Activated CD8-positive, alpha-beta memory T cell treated with anti-CD3 and anti-CD28 coated beads, Interleukin-2, amount 50 U/mL, for 1 hour (primary cell): ENCODE measurements around the gene FGF16.
"Not testable (repeated sequence)": the region's sequence is repeated elsewhere in the genome, so short reads cannot be mapped to it uniquely, and the experiment has no call there.

Source experiments
- DNase-seq: peaks from one replicate; pipeline ENCODE4 v3.0.0-alpha.2; 2020; ENCODE audit errors: extremely low read depth

Gene FGF16

DNA sequence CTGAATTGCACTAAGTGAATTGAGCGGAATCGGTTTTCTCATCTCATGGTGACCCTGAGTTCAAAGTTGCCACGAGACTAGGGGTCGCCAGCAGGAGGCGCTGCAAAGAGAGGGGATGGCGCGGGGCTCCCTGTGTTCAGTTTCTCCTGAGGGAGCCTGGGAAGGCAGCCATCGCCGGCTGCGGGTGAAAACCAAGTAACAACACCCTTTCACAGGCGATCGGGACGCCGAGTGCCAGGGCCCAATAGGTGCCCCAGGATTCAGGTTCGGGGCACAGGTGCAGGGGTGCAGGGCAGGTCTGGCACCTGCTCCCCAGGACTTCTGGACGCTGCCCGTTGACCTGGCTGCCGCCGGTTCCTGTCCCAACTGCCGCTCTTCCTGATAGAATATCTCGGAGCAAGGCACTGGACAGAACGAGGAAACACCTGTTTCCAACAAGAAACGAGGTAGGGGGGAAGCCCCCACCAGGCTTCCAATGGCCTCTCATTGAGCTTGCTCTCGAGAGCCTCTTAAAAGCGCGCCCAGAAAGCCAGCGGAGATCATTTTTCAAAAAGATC is 1.1 kb upstream of the FGF16 start:
- no peak for DNase-seq

DNA sequence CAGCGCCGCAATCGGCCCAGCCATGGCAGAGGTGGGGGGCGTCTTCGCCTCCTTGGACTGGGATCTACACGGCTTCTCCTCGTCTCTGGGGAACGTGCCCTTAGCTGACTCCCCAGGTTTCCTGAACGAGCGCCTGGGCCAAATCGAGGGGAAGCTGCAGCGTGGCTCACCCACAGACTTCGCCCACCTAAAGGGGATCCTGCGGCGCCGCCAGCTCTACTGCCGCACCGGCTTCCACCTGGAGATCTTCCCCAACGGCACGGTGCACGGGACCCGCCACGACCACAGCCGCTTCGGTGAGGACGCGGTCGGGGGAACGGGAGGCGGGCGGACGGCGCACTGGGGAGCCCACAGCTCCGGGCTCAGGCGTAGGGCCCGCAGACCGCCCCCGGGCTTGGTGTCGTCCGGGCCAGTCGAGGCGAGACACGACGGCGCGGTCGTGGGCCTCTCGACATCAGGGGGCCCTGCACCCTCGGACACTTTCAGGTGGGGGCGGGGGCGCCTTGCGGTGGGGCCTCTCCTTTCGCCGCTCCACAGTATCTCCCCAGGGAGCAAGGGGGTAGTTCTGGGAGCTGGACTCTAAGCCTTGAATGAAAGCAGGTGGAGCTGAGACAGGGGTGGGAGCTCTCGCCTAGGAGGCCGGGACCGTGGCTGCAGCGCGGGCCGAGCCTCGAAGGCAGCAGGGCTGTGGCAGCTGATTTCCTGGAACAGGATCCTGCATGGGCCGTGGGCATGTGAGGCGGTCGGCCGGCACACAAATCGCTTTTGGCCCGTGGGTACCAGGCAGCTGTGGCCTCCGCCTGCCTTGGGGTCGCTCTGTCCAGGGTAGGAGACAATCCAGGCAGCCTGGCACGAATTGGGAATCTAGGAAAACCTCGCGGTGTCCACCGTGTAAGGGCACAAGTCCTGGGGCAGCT is 722 bp downstream of the FGF16 start:
- DNase-seq: no peak

DNA sequence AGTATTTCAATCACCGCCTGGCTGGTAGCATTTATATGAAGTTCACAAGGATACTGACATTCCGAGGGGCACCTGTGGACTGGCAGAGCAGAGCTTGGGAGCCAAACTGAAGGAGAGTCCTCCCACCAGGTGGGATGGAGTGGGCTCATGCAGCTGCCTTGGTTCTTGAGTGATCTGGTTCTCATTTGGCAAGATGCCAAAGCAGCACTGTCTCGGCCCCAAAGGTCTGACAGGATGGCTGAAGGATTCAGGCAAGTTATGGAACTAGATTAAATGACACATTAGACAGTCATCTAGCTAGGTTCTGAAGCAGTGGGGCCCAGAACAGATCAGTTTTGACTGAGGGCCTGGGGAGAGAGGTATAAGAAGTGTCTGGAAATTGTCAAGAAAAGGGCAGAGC is 3.2 kb downstream of the FGF16 start:
- DNase-seq: no peak

GRCh38 chrX:77450996-77451395 is 3.8 kb downstream of the FGF16 start:
- DNase-seq: no peak

DNA sequence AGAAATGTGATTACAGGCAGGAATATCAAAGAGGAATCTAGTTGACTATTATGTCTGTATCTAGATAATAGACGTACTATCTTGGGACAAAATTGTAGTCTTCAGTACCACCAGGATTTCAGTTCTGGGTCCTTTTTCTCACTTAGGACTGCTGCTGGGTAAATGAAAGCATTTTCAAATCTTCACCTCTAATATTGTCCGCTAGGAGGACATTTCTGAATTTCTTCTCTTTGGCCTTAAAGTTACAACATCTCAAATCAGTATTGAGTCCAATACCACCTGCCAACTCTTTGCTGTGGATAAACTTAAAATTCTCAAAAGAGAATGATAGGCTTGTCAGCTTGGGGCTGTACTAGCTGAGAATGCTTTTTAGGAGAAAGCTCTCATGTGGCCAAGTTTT is 6.0 kb downstream of the FGF16 start:
- DNase-seq: no peak

DNA sequence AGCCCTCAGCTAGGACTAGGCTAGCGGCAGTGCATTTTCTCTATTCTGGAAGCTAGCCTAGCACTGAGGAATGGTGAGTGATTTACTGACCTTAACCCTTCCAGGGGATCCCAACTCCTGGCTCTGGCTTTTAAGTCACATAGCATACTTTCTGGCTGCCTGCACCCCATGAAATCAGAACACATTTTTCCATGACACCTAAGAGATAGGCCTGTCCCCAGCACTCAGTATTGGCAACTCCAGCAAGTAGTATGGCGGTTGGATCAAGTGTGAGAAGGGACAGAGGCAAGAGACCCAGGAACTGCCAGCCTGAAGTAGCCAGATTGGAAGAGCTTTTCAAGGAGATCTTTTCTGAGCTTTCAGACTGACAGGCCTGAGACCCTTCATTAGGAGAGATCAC is 8.2 kb downstream of the FGF16 start:
- no peak for DNase-seq

DNA sequence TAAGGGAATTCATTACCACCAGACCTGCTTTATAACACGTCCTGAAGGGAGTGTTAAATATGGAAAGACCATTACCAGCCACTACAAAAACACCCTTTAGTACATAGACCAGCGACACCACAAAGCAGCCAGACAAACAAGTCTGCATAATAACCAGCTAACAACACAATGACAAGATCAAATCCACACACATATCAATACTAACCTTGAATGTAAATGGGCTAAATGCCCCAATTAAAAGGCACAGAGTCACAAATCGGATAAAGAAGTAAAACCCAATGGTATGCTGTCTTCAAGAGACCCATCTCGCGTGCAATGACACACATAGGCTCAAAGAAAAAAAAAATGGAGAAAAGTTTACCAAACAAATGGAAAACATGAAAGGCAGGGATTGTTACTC is 36.9 kb downstream of the FGF16 start:
- DNase-seq: no peak

DNA sequence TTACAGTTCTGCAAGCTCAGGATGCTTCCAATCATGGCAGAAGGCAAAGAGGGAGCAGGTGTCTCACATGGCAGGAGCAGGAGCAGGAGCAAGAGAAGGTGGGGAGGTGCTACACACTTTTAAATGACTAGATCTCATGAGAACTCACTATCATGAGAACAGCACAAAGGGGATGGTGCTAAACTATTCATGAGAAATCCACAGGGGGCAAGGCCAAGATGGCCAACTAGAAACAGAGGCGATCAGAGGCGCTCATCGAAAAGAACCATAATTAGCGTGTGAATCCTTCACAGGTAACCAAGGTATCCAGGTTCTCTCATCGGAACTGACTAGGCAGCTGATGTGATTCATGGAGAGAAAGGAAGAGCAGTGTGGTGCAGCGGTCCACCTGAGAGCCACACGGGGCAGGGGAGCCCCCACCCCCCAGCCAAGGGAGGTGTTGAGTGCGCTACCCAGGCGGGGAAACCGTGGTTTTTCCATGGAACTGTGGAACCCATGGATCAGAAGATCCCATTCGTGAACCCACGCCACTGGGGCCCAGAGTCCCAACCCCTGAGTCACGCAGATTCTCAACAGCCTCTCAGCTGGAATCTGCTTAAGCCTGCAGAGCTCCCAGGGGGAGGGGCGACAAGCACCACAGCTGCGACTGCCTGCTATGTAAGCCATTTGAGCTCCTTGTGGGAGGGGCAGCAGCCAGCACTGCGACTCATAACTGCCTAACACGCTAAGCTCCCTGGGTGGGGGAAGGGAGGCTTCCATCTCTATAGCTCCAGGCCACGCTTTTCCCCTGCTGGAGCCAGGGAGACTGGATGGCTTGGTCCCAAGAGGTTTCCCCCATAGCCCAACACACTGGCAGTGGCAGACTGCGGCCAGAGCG is 46.7 kb downstream of the FGF16 start:
- no peak for DNase-seq

- not testable (repeated sequence) for DNase-seq
Observed at GRCh38 chrX:77500164-77500563, 53.0 kb downstream of the FGF16 start.

DNA sequence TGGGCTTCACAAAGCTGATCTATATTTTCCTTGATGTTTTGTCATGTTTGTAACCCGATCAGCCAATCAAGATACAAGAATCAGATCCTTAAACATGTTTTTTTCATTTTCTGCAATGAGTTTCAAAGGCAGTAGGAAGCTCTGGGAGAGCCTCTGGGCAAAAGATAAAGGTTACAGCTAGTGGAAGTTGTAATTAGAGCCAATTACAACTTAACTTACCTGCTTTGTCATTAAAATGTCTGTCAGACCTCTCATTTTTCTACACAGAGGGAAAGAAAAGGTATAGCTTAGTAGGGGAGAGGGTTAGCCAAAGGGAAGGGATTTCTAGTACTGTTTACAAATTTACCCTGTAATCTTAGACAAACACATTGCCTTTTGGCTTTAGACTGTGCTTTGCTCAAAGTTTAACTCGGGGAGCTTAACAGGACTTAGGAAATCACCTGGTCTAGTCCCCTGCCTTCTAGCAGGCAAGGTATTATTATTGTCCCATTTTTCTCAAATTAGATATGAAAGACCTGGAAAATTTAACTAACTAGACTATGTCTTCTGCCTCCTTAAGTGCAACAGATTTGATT is 55.8 kb downstream of the FGF16 start:
- no peak for DNase-seq

DNA sequence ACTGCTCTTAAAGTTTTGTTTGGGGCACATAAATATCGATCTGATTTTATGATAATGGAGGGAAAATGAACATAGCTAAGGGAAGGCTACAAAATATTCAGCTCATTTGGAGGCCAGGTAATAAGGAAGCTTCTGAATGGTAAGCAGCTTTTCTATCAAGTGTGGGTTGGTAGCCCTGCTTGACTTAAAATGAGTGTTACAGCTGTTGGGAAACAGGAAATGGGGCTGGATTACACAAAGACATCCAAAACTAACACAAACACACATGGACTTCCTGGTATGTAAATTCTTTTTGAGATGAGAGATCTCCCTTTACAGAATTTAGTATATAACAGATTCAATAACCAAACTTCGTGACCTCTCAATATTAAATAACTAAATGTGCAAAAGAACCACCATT is 58.0 kb downstream of the FGF16 start:
- no peak for DNase-seq
